Calu3 (cell line): ENCODE results near the gene PLXNA1. TPM values are rescaled to one million over a fixed set of nuclear protein-coding genes. Genes with fewer than 3 reads are reported as not detected.

Experiments used
- BruUV-seq: library from RNA; stranded (reverse); fragments of 400-500 nt; replicated peaks from 2 replicates; lab custom pipeline; 2021; lab: Mats Ljungman, UMichigan
- CTCF ChIA-PET: fragments of 300-600 bp; sonication (Branson Sonifier 250); formaldehyde crosslinking; loops from one replicate; lab custom pipeline; 2022; ENCODE audit warnings: antibody characterized with exemption; lab: Charles Lee
- DNase-seq: peaks from one replicate; pipeline ENCODE4 v3.0.0; 2022
- H3K27ac Mint-ChIP-seq: one replicate; pipeline ENCODE4 v1.8.0; 2022; ENCODE audit warnings: mixed read lengths; ENCODE audit not compliant: unreplicated experiment
- H3K27me3 Mint-ChIP-seq: one replicate; pipeline ENCODE4 v1.8.0; 2022; ENCODE audit warnings: mixed read lengths; ENCODE audit not compliant: unreplicated experiment
- H3K36me3 Mint-ChIP-seq: one replicate; pipeline ENCODE4 v1.8.0; 2022; ENCODE audit warnings: mild to moderate bottlenecking, moderate library complexity, mixed read lengths; ENCODE audit not compliant: insufficient read depth, unreplicated experiment
- H3K4me1 Mint-ChIP-seq: one replicate; pipeline ENCODE4 v1.8.0; 2022; ENCODE audit warnings: mild to moderate bottlenecking, low read depth, mixed read lengths; ENCODE audit not compliant: unreplicated experiment
- H3K4me3 Mint-ChIP-seq: one replicate; pipeline ENCODE4 v1.8.0; 2022; ENCODE audit warnings: mild to moderate bottlenecking, low read depth, moderate library complexity, mixed read lengths; ENCODE audit not compliant: unreplicated experiment
- H3K9me3 Mint-ChIP-seq: one replicate; pipeline ENCODE4 v1.8.0; 2022; ENCODE audit warnings: low read depth, mixed read lengths; ENCODE audit not compliant: unreplicated experiment
- intact Hi-C: fragments of 100-400 bp; cut with micrococcal nuclease; formaldehyde crosslinking; loops from one replicate; pipeline ENCODE4 v1.10.0; 2022; ENCODE audit not compliant: unreplicated experiment
- total RNA-seq: library from RNA; stranded (reverse); gene quantifications from 2 replicates; pipeline ENCODE4 v1.2.3, GENCODE V29; 2022
- TF ChIP-seq, protein P1 (sequence below): fragments of 200-600 bp; IDR thresholded peaks from one replicate; pipeline ENCODE4 v1.8.0; 2022; ENCODE audit warnings: antibody characterized with exemption; ENCODE audit not compliant: unreplicated experiment

The PLXNA1 gene
- total RNA-seq, 1 experiment from 2014 or later: 84.3 TPM

DNA sequence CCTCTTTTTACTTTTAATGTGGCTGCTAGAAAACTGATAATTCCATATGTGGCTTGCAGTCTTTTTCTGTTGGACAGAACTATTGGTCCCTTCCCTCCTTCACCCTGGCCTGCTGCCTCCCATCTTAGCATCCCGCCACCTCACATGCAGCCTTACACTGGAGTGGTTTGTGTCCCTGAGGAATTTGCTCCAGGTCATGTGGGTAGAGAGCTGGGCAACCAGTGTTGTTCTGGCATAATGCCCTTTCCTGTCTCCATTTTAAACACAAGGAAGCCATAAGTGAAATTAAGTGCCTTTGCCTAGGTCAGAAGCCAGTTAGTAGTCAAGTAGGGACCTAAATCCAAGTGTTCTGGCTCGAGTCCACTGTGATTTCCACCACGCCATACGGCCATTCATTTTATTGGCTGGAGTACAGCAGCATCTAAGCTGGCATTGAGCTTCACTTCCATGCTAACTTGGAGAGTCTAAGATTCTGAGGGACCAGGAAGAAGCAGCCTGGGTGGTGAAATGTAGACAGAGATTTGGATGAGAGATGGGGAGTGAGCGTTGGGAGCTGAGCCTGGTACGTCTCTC, 46.0 kb upstream of the PLXNA1 start:
- no peaks in the 10 kb centered on the region for H3K4me1 Mint-ChIP-seq
- BruUV-seq: no TSS peak
- CTCF ChIA-PET: no interaction called here
- no peaks in the 10 kb centered on the region for H3K27me3 Mint-ChIP-seq
- TF ChIP-seq, protein P1, sequence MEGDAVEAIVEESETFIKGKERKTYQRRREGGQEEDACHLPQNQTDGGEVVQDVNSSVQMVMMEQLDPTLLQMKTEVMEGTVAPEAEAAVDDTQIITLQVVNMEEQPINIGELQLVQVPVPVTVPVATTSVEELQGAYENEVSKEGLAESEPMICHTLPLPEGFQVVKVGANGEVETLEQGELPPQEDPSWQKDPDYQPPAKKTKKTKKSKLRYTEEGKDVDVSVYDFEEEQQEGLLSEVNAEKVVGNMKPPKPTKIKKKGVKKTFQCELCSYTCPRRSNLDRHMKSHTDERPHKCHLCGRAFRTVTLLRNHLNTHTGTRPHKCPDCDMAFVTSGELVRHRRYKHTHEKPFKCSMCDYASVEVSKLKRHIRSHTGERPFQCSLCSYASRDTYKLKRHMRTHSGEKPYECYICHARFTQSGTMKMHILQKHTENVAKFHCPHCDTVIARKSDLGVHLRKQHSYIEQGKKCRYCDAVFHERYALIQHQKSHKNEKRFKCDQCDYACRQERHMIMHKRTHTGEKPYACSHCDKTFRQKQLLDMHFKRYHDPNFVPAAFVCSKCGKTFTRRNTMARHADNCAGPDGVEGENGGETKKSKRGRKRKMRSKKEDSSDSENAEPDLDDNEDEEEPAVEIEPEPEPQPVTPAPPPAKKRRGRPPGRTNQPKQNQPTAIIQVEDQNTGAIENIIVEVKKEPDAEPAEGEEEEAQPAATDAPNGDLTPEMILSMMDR: no peak
- no peak overlapping the region for H3K27ac Mint-ChIP-seq
- H3K36me3 Mint-ChIP-seq: no peaks in the 10 kb centered on the region
- no peak for DNase-seq
- no peak overlapping the region for H3K4me3 Mint-ChIP-seq
- no peaks in the 10 kb centered on the region for H3K9me3 Mint-ChIP-seq
- intact Hi-C loops: no loop called here

DNA sequence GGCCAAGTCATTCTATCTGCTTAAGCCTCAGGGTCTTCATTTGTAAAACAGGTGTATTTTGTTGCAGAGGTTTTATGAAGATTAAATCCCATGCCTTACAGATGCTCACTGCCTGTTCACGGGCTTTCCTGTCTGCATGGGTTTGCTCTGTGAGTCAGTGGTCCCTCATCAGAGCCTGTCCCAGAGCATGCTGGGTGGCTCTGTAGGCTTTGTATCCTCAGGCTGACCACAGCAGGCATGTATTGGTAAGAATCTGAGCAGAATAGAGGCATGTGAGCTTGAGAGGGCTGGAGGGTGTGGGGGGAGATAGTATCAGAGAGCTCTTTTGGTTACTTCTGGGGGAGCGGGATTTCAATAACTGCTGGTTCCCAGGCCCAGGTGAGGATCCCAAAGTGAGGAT, 45.4 kb upstream of the PLXNA1 start:
- Mint-ChIP-seq H3K9me3 (no peaks in the 10 kb centered on the region), H3K27me3 (no peaks in the 10 kb centered on the region), H3K4me3 (no peak overlapping the region), H3K36me3 (no peaks in the 10 kb centered on the region), H3K27ac (no peak overlapping the region), H3K4me1 (no peaks in the 10 kb centered on the region)
- DNase-seq: no peak
- TF ChIP-seq, protein P1: no peak
- intact Hi-C loops: no loop called here
- CTCF ChIA-PET: no interaction called here
- BruUV-seq: no TSS peak

DNA sequence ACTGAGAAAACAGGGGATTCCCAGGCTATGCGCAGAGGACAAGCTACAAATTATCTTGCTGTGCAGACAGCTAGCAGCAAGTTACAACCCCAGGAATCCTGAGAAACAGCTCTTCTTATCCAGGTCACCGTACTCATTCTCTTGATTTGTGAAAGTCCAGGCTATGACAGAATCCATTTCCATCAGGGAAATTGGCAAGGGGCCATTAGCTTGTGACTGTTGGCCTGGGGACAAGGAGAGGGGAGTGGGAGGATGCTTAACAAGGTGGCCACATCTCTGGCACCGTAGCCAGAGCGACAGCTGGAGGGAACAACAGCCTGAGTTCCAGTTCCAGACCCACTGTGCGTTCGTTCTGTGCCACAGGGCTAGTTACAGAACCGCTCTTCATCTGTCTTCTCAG, 44.9 kb upstream of the PLXNA1 start:
- Mint-ChIP-seq H3K27me3 (no peaks in the 10 kb centered on the region), H3K9me3 (no peaks in the 10 kb centered on the region), H3K4me1 (no peaks in the 10 kb centered on the region), H3K4me3 (no peak overlapping the region), H3K27ac (no peak overlapping the region), H3K36me3 (no peaks in the 10 kb centered on the region)
- TF ChIP-seq, protein P1: no peak
- no peak for DNase-seq
- intact Hi-C loops: no loop called here
- BruUV-seq: no TSS peak
- CTCF ChIA-PET: interaction anchor here (1.5 kb wide), 1 partner anchor 186 kb away, joined by 3 read pairs; no protein-coding TSS in a partner anchor

DNA sequence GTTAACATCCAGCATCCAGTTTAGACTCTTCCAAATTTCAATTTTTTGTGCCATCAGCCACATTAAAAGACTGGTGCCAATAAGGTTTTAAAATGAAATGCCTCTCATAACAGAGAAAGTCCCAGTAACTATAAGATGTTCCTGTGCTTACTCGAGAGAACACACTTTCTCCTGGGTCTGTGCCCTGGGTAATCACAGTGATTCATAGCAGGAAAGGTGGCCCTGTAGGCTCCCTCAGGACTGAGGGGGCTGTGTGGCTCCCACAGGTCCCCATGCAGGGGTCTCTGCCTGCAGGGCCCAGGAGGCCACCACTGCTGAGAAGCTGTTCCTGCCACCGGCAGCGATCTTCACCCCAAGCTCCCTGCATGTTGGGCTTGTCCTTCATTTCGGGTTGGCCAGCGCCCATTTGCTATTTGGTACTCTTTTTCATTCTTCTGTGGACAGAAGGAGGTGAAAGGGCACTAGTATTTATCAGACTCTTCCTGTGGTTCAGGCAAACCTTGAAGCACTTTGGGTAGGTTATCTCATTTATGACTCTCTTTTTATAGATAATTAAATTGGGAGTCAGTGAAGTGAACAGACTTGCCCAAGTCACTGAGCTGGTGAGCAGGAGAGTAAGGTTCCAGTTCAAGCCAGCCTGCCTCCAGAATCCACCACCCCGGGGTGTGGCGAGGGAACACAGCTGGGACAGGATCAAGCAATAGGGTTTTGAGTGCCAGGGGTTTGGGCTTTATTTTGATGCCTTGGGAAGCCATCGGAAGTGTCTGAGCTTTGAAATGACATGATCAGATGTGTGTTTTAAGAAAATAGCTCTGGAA, 44.2 kb upstream of the PLXNA1 start:
- no peak overlapping the region for H3K27ac Mint-ChIP-seq
- H3K4me3 Mint-ChIP-seq: no peak overlapping the region
- no peaks in the 10 kb centered on the region for H3K9me3 Mint-ChIP-seq
- H3K36me3 Mint-ChIP-seq: no peaks in the 10 kb centered on the region
- BruUV-seq: no TSS peak
- intact Hi-C loops: no loop called here
- DNase-seq: no peak
- no peaks in the 10 kb centered on the region for H3K27me3 Mint-ChIP-seq
- H3K4me1 Mint-ChIP-seq: no peaks in the 10 kb centered on the region
- CTCF ChIA-PET: interaction anchor here (1.5 kb wide), 1 partner anchor 187 kb away, joined by 3 read pairs; no protein-coding TSS in a partner anchor
- TF ChIP-seq, protein P1: no peak
